Pancreas (tissue), 10 donors: Measurements from ENCODE around the gene ZNF341. TPM values are rescaled to one million over a fixed set of nuclear protein-coding genes. Genes with fewer than 3 reads are reported as not detected.

ENCODE experiments used
- ATAC-seq, 4 donors: fragments of 200-7000 bp; cut with Tn5 transposase; one replicate each; pipeline versions ENCODE4 v1.8.0 to v1.9.1; 2020; ENCODE audit warnings: mild to moderate bottlenecking in 4 of 4, moderate library complexity in 4 of 4
- DNase-seq, 6 donors: peaks; one replicate each; pipeline ENCODE4 v3.0.0-alpha.2; 2020
- FAIRE-seq: peaks from 2 replicates; lab custom pipeline; 2012; peaks lifted over from hg19 to GRCh38; lab: Jason Lieb, UNC
- H3K27ac ChIP-seq, 4 donors: fragments of 200-600 bp; sonication (generic); 1 replicate in 3 of 4; 2 replicates in 1 of 4; pipeline versions ENCODE4 v1.5.0 to v1.8.0; 2020
- H3K27me3 ChIP-seq, 4 donors: fragments of 200-600 bp; one replicate each; pipeline ENCODE4 v1.8.0; 2021
- H3K36me3 ChIP-seq, 3 donors: fragments of 200-600 bp; sonication (generic) in 1 of 3; one replicate each; pipeline versions ENCODE4 v1.5.0 to v1.8.0; 2020 to 2021
- H3K4me1 ChIP-seq, 3 donors: fragments of 200-600 bp; one replicate each; pipeline ENCODE4 v1.8.0; 2021
- H3K4me3 ChIP-seq, 4 donors: fragments of 200-600 bp; sonication (generic) in 2 of 4; one replicate each; pipeline versions ENCODE4 v1.5.0 to v1.8.0; 2020 to 2021
- H3K9me3 ChIP-seq, 4 donors: fragments of 200-600 bp; one replicate each; pipeline ENCODE4 v1.8.0; 2021
- CTCF ChIP-seq, 4 donors: fragments of 200-600 bp; sonication (generic) in 3 of 4; IDR thresholded peaks; one replicate each; pipeline versions ENCODE4 v1.5.0 to v1.8.0; 2021; ENCODE audit warnings: antibody characterized with exemption in 4 of 4
- WGBS, 2 donors: extraction: QIAGEN DNeasy Blood & Tissue Kit; methylation state at CpG; one replicate each; pipeline ENCODE4 v1.1.7; 2013; 5-methylcytosine and 5-hydroxymethylcytosine counted together
- intact Hi-C, 3 donors: fragments of 100-400 bp; cut with DNase I; formaldehyde crosslinking; loops; one replicate each; pipeline versions ENCODE4 v1.11.1 to v1.14.2; 2022
- polyA plus RNA-seq, 2 donors: library from polyadenylated mRNA; stranded (reverse); fragments of 200-250 nt; gene quantifications; one replicate each; pipeline ENCODE4 v1.2.3, GENCODE V29; 2013
- total RNA-seq, 6 donors: library from RNA; stranded (reverse); fragmentation: NEBNext Ultra II Directional in 4 of 6; extraction: Animal tissue kit (Norgen Biotek cat#: 25700) in 4 of 6; gene quantifications; one replicate each; pipeline versions ENCODE4 v1.2.1 to v1.2.4, GENCODE V29; 2021 to 2023
- donor health status: healthy with polysubstance abuse.
- donor health status: DM: no; HTN: no; CAD: no; lungs with moderate emphysema.
- donor health status: DM: no; HTN: no; CAD: no.
- donor health status: control.
- donor health status: control.
- donor health status: Bipolar disorder and iron deficiency.
- donor health status: DM: yes; HTN: yes; CAD: no.
- donor health status: DM: no; HTN: no; CAD: no.
- donor health status: DM: no; HTN: no; CAD: no.
- donor health status: DM: yes; HTN: yes; CAD: no.

ZNF341 gene
- total and polyA plus RNA-seq, 8 donors, result 1.1 to 5.7 (median 1.6) TPM

DNA sequence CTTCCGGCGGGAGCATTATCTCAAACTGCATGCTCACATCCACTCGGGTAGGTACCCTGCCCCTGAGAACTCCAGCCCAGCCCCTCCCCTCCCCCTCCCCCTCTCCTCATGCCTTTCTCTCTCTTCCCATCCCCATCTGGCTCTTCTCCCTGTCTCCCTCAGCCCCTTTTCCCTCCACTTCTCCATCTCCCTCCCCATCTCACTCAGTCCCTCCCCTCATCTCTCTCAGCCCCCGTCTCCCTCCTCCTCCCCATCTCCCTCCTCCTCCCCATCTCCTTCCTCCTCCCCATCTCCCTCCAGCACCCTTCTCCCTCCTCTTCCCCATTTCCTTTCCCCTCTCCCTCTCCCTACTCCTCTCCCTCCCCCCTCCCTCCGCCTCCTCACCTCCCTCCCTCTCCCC lies 52.0 kb downstream of the ZNF341 start:
- FAIRE-seq (no peak), ATAC-seq (no peak), DNase-seq (no peak)
- no peaks in the 10 kb centered on the region for H3K9me3 ChIP-seq
- no peaks in the 10 kb centered on the region for H3K27me3 ChIP-seq
- H3K36me3 ChIP-seq, result no peaks in the 10 kb centered on the region
- H3K4me1 ChIP-seq, result peaks cover 0 to 6% (median 4%) of the 10 kb centered on the region in 3 donors
- 84 to 89% methylated on average over 5 of the region's 5 CpGs for WGBS, 2 donors
- no peak overlapping the region for H3K4me3 ChIP-seq
- no peak overlapping the region for H3K27ac ChIP-seq
- intact Hi-C loops, result no loop called here
- no peak for TF ChIP-seq CTCF (IDR thresholded peaks at IDR 0.05)

GRCh38 chr20:33784225-33784624 lies 52.4 kb downstream of the ZNF341 start:
- no peak for TF ChIP-seq CTCF (IDR thresholded peaks at IDR 0.05)
- ATAC-seq, result no peak
- no peaks in the 10 kb centered on the region for H3K36me3 ChIP-seq
- no peak for FAIRE-seq
- no peak overlapping the region for H3K27ac ChIP-seq
- H3K9me3 ChIP-seq, result no peaks in the 10 kb centered on the region
- H3K4me1 ChIP-seq, result peaks cover 0 to 3% (median under 1%) of the 10 kb centered on the region in 3 donors
- no peaks in the 10 kb centered on the region for H3K27me3 ChIP-seq
- intact Hi-C loops, result no loop called here
- 90 to 96% methylated on average over 2 of the region's 2 CpGs for WGBS, 2 donors
- no peak overlapping the region for H3K4me3 ChIP-seq
- no peak for DNase-seq

DNA sequence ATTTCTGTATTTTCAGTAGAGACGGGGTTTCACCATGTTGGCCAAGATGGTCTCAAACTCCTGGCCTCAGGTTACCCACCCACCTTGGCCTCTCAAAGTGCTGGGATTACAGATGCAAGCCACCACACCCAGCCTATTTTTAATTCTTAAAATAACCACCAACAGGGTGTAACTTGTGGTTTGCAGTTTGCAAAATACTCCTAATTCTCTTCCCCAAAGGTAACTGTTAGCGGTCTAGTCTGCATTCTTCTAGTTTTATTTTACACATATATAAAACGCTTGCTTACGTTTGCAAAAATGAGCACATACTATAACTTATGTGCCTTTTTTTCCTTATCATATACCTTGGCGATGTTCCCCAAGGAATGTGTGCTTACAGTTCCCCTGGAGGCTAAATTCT lies 53.7 kb downstream of the ZNF341 start:
- FAIRE-seq, result no peak
- no peak for TF ChIP-seq CTCF (IDR thresholded peaks at IDR 0.05)

GRCh38 chr20:33787253-33787891 lies 55.6 kb downstream of the ZNF341 start:
- Histone ChIP-seq H3K36me3 (no peaks in the 10 kb centered on the region), H3K4me3 (no peak overlapping the region), H3K27ac (no peak overlapping the region), H3K27me3 (no peaks in the 10 kb centered on the region), H3K4me1 (peaks cover 0 to 13% (median 10%) of the 10 kb centered on the region in 3 donors), H3K9me3 (no peaks in the 10 kb centered on the region)
- intact Hi-C loops, result no loop called here
- ATAC-seq, result no peak
- no peak for DNase-seq
- no peak for FAIRE-seq
- no peak for TF ChIP-seq CTCF (IDR thresholded peaks at IDR 0.05)
- 73 to 77% methylated on average over 9 of the region's 9 CpGs for WGBS, 2 donors

More for the DNA sequence above, 53.7 kb downstream of the ZNF341 start:
- Histone ChIP-seq H3K27ac (no peak overlapping the region), H3K36me3 (no peaks in the 10 kb centered on the region), H3K4me3 (no peak overlapping the region), H3K9me3 (no peaks in the 10 kb centered on the region), H3K27me3 (no peaks in the 10 kb centered on the region), H3K4me1 (peaks cover 0 to 13% (median 0%) of the 10 kb centered on the region in 3 donors)
- intact Hi-C loops, result no loop called here
- no peak for DNase-seq
- WGBS, 2 donors, result 89 to 92% methylated on average over 5 of the region's 5 CpGs
- no peak for ATAC-seq

DNA sequence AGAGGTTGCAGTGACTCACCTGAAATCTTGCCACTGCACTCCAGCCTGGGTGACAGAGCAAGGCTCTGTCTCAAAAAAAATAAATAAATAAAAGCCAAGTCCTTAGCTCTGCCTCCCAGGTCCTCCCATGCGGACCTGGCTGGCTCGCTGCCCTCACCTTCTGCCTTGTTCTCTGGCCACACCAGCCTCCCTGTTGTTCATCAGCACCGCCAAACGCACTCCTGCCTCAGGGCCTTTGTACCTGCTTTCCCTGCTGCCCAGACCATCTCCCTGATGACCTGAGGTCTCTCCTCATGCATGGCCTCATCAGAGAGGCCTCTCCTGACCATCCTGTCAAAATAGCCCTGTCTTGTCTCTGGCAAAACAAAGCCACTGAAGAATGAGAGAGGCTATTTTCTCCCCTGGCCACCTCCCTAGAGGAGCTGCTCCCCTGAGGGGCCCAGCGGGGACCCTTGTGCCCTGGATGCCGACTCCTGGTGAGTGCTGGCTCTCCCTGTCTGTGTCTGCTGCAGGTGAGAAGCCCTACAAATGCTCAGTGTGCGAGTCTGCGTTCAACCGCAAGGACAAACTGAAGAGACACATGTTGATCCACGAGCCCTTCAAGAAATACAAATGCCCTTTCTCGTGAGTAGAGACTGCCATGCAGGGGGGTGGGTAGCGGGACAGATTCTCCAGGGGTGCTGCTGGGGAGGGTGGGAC lies 56.7 kb downstream of the ZNF341 start:
- Histone ChIP-seq H3K9me3 (no peaks in the 10 kb centered on the region), H3K4me3 (no peak overlapping the region), H3K36me3 (no peaks in the 10 kb centered on the region), H3K27me3 (no peaks in the 10 kb centered on the region), H3K27ac (peak overlapping the region in 1 of 4 donors; percentile 74), H3K4me1 (peaks cover 0 to 13% (median 10%) of the 10 kb centered on the region in 3 donors)
- DNase-seq (no peak), FAIRE-seq (no peak), ATAC-seq (no peak)
- 89 to 92% methylated on average over 12 of the region's 12 CpGs for WGBS, 2 donors
- TF ChIP-seq CTCF (IDR thresholded peaks at IDR 0.05), result no peak
- intact Hi-C loops, result no loop called here
